ENCODE data around the gene ARHGAP6. TPM values are rescaled to one million over a fixed set of nuclear protein-coding genes. Genes with fewer than 3 reads are reported as not detected.

ARHGAP6 gene
- total and polyA plus RNA-seq, 3 experiments from 2014 or later: not detected

DNA sequence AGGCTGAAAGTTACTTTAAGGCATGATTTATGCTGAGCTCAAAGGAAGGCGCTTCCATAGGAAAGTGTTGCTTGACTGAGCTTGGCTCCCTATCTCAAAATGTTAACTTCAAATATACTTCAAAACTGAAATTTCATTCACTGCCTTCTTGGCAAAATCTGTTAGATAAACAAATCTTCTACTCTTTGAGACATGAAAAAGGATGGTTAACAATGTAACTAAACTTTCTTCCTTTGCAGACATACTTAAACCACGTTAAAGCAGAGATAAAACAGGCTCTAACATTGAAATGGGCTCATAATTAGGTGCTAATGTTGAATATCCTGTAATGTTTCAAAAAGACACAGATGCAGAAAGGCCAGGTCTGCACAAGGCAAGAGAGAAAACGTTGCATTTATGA is 262.1 kb downstream of the ARHGAP6 start:
- POLR2A ChIA-PET: no interaction called here
- Histone ChIP-seq H3K27ac (ENCODE audit: low read depth, low read length) (no peak overlapping the region), H3K4me3 (ENCODE audit: low read length) (no peak overlapping the region), H3K4me1 (ENCODE audit: insufficient read depth, low read length) (no peaks in the 10 kb centered on the region), H3K27me3 (ENCODE audit: insufficient read depth, low read length, poor library complexity, severe bottlenecking) (no peaks in the 10 kb centered on the region), H3K36me3 (ENCODE audit: insufficient read depth, low read length) (no peaks in the 10 kb centered on the region), H3K9me3 (ENCODE audit: low read length) (no peaks in the 10 kb centered on the region)
- Mint-ChIP-seq H3K9me3 (peaks cover 0 to 5% (median 0%) of the 10 kb centered on the region in 5 donors), H3K27me3 (peaks cover 0 to 6% of the 10 kb centered on the region in 2 donors), H3K4me1 (no peaks in the 10 kb centered on the region), H3K4me3 (no peak overlapping the region), H3K36me3 (no peaks in the 10 kb centered on the region), H3K27ac (no peak overlapping the region)
- no peak for DNase-seq
- CTCF ChIA-PET: no interaction called here

DNA sequence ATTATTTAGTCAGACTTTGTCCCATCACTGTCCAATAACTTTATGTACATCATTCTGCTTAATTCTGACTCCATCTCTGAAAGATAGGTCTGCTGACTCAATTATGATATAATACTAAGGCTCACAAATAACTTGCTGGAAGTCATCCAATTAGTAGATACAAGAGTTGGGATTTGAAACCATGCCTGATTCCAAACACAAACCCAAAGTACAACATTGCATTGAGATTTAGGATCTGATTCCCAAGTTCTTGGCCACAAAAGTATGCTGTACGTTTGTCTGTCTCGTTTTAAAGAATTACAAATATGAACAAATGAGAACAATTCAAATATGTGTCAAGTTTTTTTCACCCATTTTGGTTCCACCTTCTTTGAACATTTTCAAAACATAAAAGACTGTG is 263.8 kb downstream of the ARHGAP6 start:
- CTCF ChIA-PET: no interaction called here
- Mint-ChIP-seq H3K9me3 (peaks cover 0 to 2% (median 0%) of the 10 kb centered on the region in 5 donors), H3K4me1 (no peaks in the 10 kb centered on the region), H3K4me3 (no peak overlapping the region), H3K36me3 (no peaks in the 10 kb centered on the region), H3K27me3 (peaks cover 0 to 6% of the 10 kb centered on the region in 2 donors), H3K27ac (no peak overlapping the region)
- H3K27ac ChIP-seq (ENCODE audit: low read depth, low read length): no peak overlapping the region
- H3K4me1 ChIP-seq (ENCODE audit: insufficient read depth, low read length): no peaks in the 10 kb centered on the region
- no peak for DNase-seq
- POLR2A ChIA-PET: no interaction called here
- no peaks in the 10 kb centered on the region for H3K27me3 ChIP-seq (ENCODE audit: insufficient read depth, low read length, poor library complexity, severe bottlenecking)
- no peaks in the 10 kb centered on the region for H3K9me3 ChIP-seq (ENCODE audit: low read length)
- no peak overlapping the region for H3K4me3 ChIP-seq (ENCODE audit: low read length)
- no peaks in the 10 kb centered on the region for H3K36me3 ChIP-seq (ENCODE audit: insufficient read depth, low read length)

DNA sequence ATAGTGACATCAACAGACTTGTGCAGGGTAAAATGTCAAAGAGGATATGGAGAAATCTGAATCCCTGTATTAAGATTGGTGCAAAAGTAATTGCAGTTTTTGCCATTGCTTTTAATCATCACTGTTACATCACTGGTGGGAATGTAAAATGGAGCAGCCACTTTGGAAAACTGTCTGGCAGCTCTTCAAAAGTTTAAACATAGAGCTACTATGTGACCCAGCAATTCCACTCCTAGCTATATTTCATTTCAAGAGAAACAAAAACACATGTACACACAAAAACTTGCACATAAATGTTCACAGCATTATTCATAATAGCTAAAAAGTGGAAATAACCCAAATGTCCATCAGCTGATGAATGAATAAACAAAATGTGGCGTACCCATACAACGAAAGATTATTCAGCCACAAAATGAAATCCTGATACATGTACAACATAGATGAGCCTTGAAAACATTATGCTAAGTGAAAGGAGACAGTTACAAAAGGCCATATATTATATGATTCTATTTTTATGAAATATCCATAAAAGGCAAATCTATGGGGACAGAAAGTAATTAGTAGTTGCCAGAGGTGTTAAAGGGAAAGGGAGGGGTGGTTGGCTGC is 266.1 kb downstream of the ARHGAP6 start:
- no peaks in the 10 kb centered on the region for H3K9me3 Mint-ChIP-seq
- Histone ChIP-seq H3K27me3 (ENCODE audit: insufficient read depth, low read length, poor library complexity, severe bottlenecking) (no peaks in the 10 kb centered on the region), H3K36me3 (ENCODE audit: insufficient read depth, low read length) (no peaks in the 10 kb centered on the region), H3K27ac (ENCODE audit: low read depth, low read length) (no peak overlapping the region), H3K9me3 (ENCODE audit: low read length) (no peaks in the 10 kb centered on the region), H3K4me3 (ENCODE audit: low read length) (no peak overlapping the region), H3K4me1 (ENCODE audit: insufficient read depth, low read length) (no peaks in the 10 kb centered on the region)
- H3K27ac Mint-ChIP-seq: no peak overlapping the region
- no peaks in the 10 kb centered on the region for H3K36me3 Mint-ChIP-seq
- H3K4me3 Mint-ChIP-seq: no peak overlapping the region
- no peak for DNase-seq
- H3K4me1 Mint-ChIP-seq: no peaks in the 10 kb centered on the region
- POLR2A ChIA-PET: no interaction called here
- peaks cover 0 to 6% of the 10 kb centered on the region in 2 donors for H3K27me3 Mint-ChIP-seq
- CTCF ChIA-PET: no interaction called here

DNA sequence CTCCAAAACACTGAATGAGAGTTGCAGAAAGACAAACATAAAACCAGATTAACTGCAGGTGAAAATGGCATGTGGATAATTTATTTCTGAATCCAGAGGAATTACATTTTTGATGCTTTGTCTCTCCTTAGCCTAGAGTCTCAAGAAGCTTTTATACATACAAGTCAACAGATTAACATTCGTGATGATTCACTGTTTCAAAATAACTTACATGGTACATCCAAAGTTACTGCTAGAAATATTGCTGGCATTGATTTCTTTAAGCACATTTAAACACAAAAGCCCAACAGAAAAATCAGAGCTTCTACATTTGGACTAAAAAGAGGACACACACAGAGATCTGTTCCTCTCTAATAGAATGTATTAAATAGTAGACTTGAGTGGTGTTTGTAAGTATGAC is 266.9 kb downstream of the ARHGAP6 start:
- POLR2A ChIA-PET: no interaction called here
- Histone ChIP-seq H3K27ac (ENCODE audit: low read depth, low read length) (no peak overlapping the region), H3K4me3 (ENCODE audit: low read length) (no peak overlapping the region), H3K36me3 (ENCODE audit: insufficient read depth, low read length) (no peaks in the 10 kb centered on the region), H3K9me3 (ENCODE audit: low read length) (no peaks in the 10 kb centered on the region), H3K4me1 (ENCODE audit: insufficient read depth, low read length) (no peaks in the 10 kb centered on the region), H3K27me3 (ENCODE audit: insufficient read depth, low read length, poor library complexity, severe bottlenecking) (no peaks in the 10 kb centered on the region)
- no peak overlapping the region for H3K4me3 Mint-ChIP-seq
- peaks cover 0 to 6% of the 10 kb centered on the region in 2 donors for H3K27me3 Mint-ChIP-seq
- no peak overlapping the region for H3K27ac Mint-ChIP-seq
- CTCF ChIA-PET: no interaction called here
- H3K4me1 Mint-ChIP-seq: no peaks in the 10 kb centered on the region
- no peak for DNase-seq
- H3K36me3 Mint-ChIP-seq: no peaks in the 10 kb centered on the region
- no peaks in the 10 kb centered on the region for H3K9me3 Mint-ChIP-seq

DNA sequence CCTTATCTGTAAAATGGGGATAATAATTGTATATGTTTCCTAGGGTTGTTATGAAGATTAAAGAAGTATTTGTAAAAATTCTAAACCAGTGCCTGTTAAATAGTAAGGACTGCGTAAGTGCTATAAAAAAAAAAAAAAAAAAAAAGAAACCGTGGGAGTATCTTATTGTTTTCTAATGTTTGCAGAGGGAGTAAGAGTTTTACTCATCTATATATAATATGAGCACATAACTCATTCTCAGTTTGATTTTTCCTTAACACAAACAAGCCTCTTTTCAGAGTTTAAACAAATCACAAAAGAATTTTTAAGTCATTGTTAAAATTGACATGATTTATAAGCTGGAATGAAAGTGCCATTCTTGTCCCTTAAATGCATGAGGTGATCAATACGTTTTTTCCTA is 267.6 kb downstream of the ARHGAP6 start:
- no peaks in the 10 kb centered on the region for H3K9me3 Mint-ChIP-seq
- Histone ChIP-seq H3K4me1 (ENCODE audit: insufficient read depth, low read length) (no peaks in the 10 kb centered on the region), H3K27ac (ENCODE audit: low read depth, low read length) (no peak overlapping the region), H3K36me3 (ENCODE audit: insufficient read depth, low read length) (no peaks in the 10 kb centered on the region), H3K9me3 (ENCODE audit: low read length) (no peaks in the 10 kb centered on the region), H3K4me3 (ENCODE audit: low read length) (no peak overlapping the region), H3K27me3 (ENCODE audit: insufficient read depth, low read length, poor library complexity, severe bottlenecking) (no peaks in the 10 kb centered on the region)
- H3K4me3 Mint-ChIP-seq: no peak overlapping the region
- peaks cover 0 to 6% of the 10 kb centered on the region in 2 donors for H3K27me3 Mint-ChIP-seq
- no peak overlapping the region for H3K27ac Mint-ChIP-seq
- no peaks in the 10 kb centered on the region for H3K36me3 Mint-ChIP-seq
- POLR2A ChIA-PET: no interaction called here
- no peak for DNase-seq
- CTCF ChIA-PET: no interaction called here
- H3K4me1 Mint-ChIP-seq: no peaks in the 10 kb centered on the region

DNA sequence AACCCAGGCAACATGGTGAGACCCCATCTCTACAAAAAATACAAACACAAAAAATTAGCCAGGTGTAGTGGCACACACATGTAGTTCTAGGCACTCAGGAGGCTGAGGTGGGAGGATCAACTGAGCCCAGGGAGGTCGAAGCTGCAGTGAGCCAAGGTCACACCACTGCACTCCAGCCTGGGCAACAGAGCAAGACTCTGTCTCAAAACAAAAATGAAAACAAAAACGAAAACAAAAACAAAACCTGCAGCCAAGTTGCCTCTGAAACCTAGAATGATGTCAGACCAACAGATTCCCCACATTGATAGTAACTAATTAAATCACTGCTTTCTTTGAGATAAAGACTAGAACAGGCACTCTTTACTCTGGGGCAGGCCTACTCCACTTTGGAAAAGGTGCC is 268.0 kb downstream of the ARHGAP6 start:
- H3K4me3 Mint-ChIP-seq: no peak overlapping the region

DNA sequence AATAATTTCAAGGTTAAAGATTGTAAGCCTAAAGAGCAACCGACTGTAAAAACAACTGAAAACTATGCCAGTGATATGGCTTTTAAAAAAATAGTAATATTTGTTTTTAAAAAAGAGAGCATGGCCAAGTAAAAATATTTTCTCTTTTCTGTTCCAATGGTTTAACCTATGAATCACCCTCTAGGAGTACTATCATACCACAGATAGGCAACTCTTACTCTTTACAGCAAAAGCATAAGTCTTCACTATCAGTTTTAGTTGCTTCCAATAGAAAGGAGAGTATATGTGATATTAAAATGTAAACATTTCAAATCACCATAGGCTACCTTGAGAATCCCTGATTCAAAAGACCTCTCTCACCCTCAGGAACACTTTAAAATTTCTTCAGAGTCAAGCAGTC is 269.9 kb downstream of the ARHGAP6 start:
- Histone ChIP-seq H3K36me3 (ENCODE audit: insufficient read depth, low read length) (no peaks in the 10 kb centered on the region), H3K27me3 (ENCODE audit: insufficient read depth, low read length, poor library complexity, severe bottlenecking) (no peaks in the 10 kb centered on the region), H3K9me3 (ENCODE audit: low read length) (no peaks in the 10 kb centered on the region), H3K4me1 (ENCODE audit: insufficient read depth, low read length) (no peaks in the 10 kb centered on the region), H3K4me3 (ENCODE audit: low read length) (no peak overlapping the region), H3K27ac (ENCODE audit: low read depth, low read length) (no peak overlapping the region)
- ChIA-PET CTCF (no interaction called here), POLR2A (no interaction called here)
- Mint-ChIP-seq H3K9me3 (no peaks in the 10 kb centered on the region), H3K36me3 (no peaks in the 10 kb centered on the region), H3K27me3 (peaks cover 0 to 6% of the 10 kb centered on the region in 2 donors), H3K27ac (no peak overlapping the region), H3K4me1 (no peaks in the 10 kb centered on the region), H3K4me3 (no peak overlapping the region)
- no peak for DNase-seq

More for the DNA sequence above, 268.0 kb downstream of the ARHGAP6 start:
- Mint-ChIP-seq H3K9me3 (no peaks in the 10 kb centered on the region), H3K27ac (no peak overlapping the region), H3K36me3 (no peaks in the 10 kb centered on the region), H3K4me1 (no peaks in the 10 kb centered on the region), H3K27me3 (peaks cover 0 to 6% of the 10 kb centered on the region in 2 donors)
- CTCF ChIA-PET: no interaction called here
- POLR2A ChIA-PET: no interaction called here
- H3K36me3 ChIP-seq (ENCODE audit: insufficient read depth, low read length): no peaks in the 10 kb centered on the region
- no peak overlapping the region for H3K4me3 ChIP-seq (ENCODE audit: low read length)
- H3K9me3 ChIP-seq (ENCODE audit: low read length): no peaks in the 10 kb centered on the region
- no peaks in the 10 kb centered on the region for H3K4me1 ChIP-seq (ENCODE audit: insufficient read depth, low read length)
- H3K27ac ChIP-seq (ENCODE audit: low read depth, low read length): no peak overlapping the region
- DNase-seq: no peak
- no peaks in the 10 kb centered on the region for H3K27me3 ChIP-seq (ENCODE audit: insufficient read depth, low read length, poor library complexity, severe bottlenecking)

DNA sequence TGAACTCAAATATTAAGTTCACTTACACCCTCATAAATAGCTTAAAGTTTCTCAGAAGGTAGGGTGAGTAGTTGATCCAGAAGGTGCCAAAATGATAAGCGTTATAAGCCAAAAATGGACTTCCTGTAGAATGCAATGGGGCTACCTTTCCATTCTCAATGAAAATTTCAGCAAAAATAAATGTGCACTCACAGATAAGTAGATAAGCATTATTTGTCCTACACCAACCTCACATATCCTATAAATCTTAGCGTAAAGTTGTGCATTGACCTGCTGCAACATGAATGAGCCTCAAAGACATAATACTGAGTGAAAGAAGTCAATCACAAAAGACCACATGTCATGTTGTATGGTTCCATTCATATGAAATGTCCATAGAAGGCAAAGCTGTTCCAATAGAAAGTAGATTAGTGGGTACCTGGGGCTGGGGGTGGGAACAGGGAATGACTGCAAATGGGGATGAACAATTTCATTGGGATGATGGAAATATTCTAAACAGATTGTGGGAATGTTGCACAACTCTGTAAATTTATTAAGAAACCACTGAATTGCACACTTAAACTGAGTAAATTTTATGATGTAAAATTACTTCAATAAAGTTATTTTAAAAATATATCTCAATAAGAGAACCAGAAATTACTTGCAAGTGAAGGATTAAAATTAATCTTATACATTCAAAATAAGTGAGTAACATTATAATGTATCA is 271.6 kb downstream of the ARHGAP6 start:
- Mint-ChIP-seq H3K27me3 (no peaks in the 10 kb centered on the region), H3K27ac (no peak overlapping the region), H3K9me3 (no peaks in the 10 kb centered on the region), H3K4me3 (no peak overlapping the region), H3K4me1 (no peaks in the 10 kb centered on the region), H3K36me3 (no peaks in the 10 kb centered on the region)
- no peaks in the 10 kb centered on the region for H3K9me3 ChIP-seq (ENCODE audit: low read length)
- H3K4me3 ChIP-seq (ENCODE audit: low read length): no peak overlapping the region
- ChIA-PET POLR2A (no interaction called here), CTCF (no interaction called here)
- H3K36me3 ChIP-seq (ENCODE audit: insufficient read depth, low read length): no peaks in the 10 kb centered on the region
- no peaks in the 10 kb centered on the region for H3K4me1 ChIP-seq (ENCODE audit: insufficient read depth, low read length)
- no peak overlapping the region for H3K27ac ChIP-seq (ENCODE audit: low read depth, low read length)
- no peak for DNase-seq
- no peaks in the 10 kb centered on the region for H3K27me3 ChIP-seq (ENCODE audit: insufficient read depth, low read length, poor library complexity, severe bottlenecking)

All from CD8-positive, alpha-beta memory T cell (primary cell).